CD4-positive, alpha-beta T cell treated with Interleukin-12 subunit alpha and Interleukin-12 subunit beta, for 1 hour (primary cell): ENCODE results near the gene SLC27A1.
A peak's percentile ranks its signal among the peaks of the same experiment; 100 is the strongest.
"Not testable (repeated sequence)": the region's sequence is repeated elsewhere in the genome, so short reads cannot be mapped to it uniquely, and the experiment has no call there.

Source experiments
- DNase-seq: peaks from one replicate; pipeline ENCODE4 v3.0.0-alpha.2; 2020

Gene SLC27A1

DNA sequence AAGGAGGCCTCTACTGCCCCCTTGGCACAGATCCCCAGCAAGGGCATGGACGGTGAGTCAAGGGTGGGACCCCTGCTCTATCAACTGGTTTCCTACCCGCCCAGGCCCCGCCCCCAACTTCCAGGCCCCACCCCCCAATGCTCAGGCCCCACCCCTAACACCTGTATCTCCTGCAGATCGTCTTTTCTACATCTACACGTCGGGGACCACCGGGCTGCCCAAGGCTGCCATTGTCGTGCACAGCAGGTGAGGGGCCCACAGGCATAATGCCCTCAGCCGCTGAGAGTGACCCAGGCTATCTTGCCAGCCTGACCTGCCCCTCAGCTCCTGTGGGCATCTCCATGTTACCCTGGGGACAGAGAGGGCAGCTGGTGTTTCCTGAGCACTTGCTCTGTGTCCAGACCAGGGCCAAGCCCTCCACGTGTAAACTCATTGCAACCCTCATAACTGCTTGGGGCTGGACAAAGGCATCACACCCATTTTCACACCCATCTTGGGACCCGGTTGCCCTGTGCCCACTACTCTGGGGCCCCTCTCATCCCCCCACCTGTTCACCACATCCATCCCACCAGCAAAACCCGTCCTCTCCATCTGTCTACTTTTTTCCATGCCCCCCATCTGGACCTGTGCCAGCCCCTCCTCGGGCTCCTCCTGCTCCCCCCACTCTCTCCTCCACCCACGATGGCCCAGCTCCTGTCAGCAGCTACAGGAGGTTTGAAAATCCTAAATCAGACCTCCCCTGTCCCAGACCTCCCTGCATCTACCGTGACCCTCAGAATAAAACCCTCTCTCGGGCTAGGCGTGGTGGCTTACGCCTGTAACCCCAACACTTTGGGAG, 17.2 kb downstream of the SLC27A1 start:
- no peak for DNase-seq

DNA sequence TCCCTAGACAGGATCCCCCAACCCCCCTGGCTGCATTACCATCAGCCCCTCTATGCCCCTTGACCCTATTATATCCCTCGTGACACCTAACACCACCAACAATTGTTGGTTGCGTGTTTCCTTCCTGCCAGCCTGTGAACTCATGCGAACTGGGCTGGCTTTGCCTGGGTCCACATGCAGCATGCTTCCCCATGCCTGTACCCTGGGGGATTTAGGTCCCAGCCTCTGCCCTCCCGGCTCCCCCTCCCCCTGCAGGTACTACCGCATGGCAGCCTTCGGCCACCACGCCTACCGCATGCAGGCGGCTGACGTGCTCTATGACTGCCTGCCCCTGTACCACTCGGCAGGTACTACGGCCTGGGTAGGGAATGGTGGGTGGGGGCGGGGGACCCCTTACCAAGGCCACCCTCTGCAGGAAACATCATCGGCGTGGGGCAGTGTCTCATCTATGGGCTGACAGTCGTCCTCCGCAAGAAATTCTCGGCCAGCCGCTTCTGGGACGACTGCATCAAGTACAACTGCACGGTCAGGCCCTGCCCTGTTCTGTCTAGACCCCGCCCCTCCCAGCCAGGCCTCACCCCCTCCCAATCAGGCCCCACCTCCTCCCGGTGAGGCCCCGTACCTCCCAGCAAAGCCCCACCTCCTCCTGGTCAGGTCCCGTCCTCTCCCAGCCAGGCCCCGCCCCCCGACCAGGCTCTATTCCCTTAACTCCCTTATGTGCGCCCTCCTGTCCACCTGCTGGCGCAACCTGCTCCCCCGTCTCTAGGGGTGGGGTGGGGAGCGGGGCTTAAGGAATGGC, 18.5 kb downstream of the SLC27A1 start:
- peak; percentile 84 for DNase-seq

DNA sequence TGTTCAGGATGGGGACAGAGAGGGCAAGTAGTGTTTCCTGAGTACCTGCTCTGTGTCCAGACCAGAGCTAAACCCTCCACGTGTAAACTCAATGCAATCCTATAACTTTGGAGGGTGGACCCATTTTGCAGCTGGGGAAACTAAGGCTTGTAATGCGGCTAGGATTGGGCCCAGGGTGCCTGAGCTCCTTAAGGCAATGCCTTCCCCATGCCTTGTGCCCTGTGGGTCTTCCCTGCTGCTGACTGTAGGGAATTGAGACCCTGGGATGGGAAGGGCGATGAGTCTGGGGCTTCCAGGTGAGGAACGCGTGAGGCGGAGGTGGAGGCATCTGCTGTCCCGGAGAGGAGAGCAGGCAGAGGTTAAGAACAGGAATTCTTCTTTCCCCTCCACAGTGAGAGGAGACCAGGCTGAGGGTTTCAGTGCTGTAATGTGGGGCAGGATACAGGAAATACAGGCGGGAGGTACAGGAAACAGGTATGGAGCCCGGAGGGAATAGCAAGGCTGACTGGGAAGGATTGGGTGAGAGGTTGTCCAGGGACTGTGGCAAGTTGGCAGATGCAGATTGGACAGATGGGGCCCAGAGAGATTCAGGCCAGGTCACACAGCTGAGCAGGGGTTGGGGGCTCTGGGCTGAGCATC, 19.2 kb downstream of the SLC27A1 start:
- no peak for DNase-seq

DNA sequence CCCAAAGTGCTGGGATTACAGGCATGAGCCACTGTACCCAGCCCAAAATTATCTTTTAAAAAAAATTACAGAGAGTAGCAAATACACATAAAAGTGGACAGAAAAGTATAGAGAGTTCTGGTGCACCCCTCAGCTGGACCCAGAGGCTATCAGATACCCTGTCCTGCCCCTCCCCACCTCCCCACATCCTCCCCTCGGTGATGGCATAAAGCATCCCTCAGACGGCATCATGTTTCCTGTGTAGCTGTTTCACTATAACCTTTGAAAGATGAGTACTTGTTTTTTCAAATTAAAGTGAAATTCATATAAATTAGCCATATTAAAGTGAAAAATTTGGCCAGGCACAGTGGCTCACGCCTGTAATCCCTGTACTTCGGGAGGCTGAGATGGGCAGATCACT, 20.1 kb downstream of the SLC27A1 start:
- peak; percentile 56 for DNase-seq

DNA sequence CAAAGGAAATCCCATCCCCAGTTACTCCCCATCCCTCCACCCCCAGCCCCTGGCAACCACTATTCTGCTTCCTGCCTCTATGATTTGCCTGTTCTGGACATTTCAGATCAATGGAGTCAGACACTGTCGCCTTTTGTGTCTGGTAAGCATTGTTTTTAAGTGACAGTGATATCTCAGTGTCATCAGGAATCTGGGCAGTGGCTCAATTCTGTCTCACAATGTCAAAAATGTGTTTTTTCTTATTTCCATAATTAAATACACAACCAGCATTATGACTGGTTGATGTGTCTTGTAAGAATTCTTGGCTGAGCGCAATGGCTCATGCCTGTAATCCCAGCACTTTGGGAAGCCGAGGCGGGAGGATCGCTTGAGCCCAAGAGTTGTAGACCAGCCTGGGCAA, 21.0 kb downstream of the SLC27A1 start:
- no peak for DNase-seq

DNA sequence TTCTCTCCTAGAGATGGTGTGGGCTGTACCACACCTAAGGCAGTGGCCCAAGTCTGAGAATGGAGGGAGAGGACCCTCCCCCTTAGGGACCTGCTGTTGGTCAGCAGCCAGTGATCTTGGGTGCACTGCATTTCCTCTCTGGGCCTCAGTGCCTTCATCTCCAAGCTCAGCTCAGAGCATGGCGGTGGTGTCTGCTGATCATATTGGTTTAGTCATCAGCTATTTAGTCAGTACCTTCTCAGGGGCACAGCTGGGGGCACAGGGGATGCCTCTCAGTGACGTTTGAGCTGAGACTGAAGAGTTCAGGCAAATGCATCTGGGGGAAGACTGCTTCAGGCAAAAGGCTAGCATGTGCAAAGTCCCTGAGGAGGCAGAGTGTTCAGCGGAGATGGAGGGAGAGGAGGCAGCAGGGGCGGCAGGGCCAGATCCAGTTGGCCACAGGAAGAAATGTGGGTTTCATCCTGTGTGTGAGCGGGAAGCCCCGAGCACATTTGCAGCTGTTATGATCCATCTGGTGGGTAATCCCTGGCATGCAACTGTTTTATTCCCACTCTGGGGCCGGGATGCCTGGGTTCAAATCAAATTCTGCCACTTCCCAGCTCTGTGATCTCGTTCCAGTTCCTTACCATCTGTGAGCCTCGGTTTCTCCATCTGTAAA, 25.4 kb downstream of the SLC27A1 start:
- DNase-seq, result no peak

DNA sequence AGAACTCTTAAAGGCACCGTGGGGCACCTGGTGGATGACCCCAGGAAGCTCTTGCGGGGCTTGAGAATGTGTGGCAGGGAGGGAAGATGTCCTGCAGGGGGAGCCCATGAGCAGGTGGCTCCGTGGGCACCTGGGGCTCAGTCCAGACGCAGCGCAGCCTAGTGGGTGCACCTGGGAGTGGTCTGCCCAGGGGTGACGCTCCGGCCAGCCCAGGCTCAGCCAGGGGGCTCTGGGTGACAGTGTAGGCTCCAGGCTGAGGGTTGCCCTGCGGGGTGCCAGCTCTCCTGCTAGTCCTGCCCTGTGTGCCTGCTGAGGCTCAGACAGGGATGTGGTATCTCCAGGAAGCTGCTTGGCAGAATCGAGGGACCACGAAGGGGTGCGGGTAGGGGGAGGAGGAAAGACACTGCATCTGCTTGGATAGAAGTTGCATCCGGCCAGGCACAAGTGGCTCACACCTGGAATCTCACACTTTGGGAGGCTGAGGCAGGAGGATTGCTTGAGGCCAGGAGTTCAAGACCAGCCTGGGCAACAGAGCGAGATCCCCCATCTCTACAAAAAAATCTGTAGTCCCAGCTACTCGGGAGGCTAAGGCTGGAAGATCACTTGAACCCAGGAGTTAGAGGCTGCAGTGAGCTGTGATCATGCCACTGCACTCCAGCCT, 26.1 kb downstream of the SLC27A1 start:
- peak; percentile 85 for DNase-seq

DNA sequence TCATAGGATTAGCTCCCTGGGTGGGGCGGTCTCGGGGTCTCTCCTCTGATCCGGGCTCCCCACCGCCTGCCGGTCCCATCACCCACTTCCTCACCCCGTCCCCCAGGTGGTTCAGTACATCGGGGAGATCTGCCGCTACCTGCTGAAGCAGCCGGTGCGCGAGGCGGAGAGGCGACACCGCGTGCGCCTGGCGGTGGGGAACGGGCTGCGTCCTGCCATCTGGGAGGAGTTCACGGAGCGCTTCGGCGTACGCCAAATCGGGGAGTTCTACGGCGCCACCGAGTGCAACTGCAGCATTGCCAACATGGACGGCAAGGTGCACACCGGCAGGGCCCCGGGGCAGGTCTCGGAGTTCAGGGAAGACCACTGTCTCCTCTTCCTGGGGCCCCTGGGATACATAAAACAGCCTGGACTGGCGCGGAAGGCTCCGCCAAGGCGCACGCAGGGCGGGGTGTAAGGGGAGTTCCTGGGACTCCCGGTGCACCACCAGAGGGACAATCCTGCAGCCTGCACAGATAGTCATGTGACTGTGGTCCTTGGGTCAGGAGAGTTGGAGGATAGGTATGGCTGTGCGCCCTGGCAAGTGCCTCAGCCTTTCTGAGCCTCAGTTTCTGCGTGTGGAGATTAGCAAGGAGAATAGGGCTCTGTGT, 26.9 kb downstream of the SLC27A1 start:
- DNase-seq, result no peak

DNA sequence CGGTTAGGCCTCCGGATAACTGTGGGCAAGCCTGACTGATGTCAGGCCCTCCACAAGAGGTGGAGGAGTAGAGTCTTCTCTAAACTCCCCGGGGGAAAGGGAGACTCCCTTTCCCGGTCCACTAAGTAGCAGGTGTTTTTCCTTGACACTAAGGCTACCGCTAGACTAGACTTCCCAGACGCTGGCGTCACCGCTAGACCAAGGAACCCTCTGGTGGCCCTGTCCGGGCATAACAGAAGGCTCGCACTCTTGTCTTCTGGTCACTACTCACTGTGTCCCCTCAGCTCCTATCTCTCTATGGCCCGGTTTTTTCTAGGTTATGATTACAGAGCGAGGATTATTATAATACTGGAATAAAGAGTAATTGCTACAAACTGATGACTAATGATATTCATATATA, 28.7 kb downstream of the SLC27A1 start:
- not testable (repeated sequence) for DNase-seq

DNA sequence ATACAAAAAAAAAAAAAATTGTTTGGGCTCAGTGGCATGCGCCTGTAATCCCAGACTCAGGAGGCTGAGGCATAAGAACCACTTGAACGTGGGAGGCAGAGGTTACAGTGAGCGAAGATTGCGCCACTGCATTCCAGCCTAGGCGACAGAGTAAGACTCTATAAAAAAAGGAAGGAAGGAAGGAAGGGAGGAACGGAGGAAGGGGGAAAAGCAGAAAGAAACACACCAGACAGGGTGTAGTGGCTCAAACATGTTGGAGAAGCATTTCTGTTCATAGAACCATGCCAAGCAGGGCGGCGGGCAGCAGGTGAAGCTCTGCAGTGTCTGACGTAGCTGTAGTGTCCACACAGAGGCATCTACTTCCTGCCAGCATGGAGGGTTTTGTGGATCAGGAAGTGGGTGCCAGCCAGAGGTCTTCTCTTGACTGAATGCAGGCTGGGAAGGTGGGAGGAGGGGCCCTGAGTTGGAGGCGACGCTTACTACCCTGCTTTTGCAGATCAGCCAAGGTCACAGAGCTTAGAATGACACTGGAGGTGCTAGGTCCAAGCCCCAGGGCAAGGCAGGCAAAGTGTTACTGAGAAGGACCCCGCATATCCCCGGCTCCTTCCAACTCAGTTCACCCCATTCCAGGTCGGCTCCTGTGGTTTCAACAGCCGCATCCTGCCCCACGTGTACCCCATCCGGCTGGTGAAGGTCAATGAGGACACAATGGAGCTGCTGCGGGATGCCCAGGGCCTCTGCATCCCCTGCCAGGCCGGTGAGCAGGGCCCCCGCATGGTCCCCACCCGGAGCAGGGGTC, 29.5 kb downstream of the SLC27A1 start:
- DNase-seq, result no peak

DNA sequence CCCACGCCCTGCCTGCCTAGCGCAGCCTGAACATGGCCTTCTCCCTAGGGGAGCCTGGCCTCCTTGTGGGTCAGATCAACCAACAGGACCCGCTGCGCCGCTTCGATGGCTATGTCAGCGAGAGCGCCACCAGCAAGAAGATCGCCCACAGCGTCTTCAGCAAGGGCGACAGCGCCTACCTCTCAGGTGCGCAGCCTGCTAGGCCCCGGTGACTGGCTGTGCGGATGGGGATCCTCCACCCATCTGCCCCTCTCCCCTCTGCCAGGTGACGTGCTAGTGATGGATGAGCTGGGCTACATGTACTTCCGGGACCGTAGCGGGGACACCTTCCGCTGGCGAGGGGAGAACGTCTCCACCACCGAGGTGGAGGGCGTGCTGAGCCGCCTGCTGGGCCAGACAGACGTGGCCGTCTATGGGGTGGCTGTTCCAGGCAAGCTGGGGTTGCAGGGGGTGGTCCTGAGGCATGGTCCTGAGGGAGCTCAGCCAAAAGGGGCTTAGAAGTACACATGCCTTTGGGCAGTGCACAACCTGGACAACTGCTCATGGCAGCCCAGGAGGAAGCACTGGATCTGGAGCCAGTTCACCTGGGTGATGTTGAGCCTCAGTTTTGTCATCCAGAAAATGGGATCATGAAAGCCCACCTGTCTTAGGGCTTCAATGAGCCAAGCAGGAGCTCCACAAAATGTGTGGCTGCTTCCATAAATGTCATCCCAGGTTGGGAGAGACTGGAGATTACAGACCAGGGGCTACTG, 30.3 kb downstream of the SLC27A1 start:
- DNase-seq, result no peak

DNA sequence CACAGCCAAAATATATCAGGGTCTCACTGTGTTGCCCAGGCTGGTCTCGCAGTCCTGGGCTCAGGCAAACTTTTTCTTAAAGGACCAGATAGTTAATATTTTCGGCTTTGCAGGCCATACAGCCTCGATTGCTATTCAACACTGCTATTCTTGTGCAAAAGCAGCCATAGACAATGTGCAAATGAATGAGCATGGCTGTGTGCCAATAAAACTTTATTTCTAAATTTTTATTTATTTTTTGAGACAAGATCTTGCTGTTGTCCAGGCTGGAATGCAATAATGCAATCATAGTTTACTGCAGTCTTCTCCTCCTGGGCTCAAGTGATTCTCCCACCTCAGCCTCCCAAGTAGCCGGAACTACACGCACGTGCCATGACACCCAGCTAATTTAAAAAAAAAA, 32.9 kb downstream of the SLC27A1 start:
- DNase-seq, result no peak

DNA sequence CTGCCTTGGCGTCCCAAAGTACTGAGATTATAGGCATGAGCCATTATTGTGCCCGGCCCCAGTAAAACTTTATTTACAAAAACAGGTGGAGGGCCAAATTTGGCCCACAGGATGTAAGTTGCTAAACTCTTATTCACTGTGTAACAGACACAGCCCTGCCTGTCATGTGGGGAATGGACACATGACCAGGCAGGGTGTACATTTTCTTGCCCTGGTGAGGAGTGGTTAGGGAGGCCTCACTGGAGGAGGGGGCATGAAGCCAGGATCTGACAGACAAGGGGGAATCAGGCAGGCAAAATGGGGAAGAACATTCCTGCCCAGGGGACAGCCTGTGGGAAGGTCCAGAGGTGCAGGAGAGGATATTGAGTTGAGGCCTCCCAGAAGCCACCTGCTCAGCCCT, 33.7 kb downstream of the SLC27A1 start:
- DNase-seq, result no peak

DNA sequence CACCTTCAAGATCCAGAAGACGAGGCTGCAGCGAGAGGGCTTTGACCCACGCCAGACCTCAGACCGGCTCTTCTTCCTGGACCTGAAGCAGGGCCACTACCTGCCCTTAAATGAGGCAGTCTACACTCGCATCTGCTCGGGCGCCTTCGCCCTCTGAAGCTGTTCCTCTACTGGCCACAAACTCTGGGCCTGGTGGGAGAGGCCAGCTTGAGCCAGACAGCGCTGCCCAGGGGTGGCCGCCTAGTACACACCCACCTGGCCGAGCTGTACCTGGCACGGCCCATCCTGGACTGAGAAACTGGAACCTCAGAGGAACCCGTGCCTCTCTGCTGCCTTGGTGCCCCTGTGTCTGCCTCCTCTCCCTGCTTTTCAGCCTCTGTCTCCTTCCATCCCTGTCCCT, 34.1 kb downstream of the SLC27A1 start:
- no peak for DNase-seq

DNA sequence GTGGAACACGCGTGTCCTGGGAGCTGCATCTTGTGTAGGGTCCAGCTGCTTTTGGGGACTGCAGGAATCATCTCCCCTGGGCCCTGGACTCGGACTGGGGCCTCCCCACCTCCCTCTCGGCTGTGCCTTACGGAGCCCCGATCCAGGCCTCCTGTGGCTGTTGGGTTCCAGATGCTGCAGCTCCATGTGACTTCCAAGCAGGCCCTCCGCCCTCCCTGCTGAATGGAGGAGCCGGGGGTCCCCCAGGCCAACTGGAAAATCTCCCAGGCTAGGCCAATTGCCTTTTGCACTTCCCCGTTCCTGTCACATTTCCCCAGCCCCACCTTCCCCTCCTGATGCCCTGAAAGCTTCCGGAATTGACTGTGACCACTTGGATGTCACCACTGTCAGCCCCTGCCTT, 34.9 kb downstream of the SLC27A1 start:
- no peak for DNase-seq

DNA sequence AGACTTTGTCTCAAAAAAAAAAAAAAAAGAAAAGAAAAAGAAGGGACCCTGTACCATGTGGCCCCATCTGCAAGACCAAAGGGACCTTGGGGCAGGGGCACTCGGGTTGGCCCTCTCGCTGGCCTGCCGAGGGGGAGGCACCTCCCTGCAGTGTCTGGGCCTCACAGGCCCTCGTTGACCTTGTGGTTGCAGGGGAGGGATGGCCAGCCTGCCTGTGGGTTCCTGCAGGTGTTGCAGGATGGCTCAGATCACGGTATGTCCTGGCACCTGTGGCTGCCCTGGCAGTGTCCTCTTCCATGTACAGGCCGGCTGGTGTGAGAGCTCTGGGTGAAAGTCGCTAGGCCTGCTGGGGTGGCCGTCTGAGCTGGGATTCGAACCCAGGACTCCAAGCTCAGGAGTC, 36.4 kb downstream of the SLC27A1 start:
- no peak for DNase-seq

DNA sequence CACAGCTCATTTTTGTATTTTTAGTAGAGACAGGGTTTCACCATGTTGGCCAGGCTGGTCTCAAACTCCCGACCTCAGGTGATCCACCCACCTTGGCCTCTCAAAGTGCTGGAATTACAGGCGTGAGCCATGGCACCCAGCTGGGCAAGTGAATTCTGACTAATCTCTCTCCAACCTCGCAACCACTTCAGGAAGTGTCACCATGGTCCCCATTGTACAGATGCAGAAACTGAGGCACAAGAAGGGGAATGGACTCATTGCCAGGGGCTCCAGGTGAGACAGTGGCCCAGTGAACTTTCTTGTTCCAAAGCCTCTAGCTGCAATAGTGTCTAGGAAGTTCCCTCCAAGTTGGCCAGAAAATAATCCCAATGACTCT, 38.2 kb downstream of the SLC27A1 start:
- not testable (repeated sequence) for DNase-seq

DNA sequence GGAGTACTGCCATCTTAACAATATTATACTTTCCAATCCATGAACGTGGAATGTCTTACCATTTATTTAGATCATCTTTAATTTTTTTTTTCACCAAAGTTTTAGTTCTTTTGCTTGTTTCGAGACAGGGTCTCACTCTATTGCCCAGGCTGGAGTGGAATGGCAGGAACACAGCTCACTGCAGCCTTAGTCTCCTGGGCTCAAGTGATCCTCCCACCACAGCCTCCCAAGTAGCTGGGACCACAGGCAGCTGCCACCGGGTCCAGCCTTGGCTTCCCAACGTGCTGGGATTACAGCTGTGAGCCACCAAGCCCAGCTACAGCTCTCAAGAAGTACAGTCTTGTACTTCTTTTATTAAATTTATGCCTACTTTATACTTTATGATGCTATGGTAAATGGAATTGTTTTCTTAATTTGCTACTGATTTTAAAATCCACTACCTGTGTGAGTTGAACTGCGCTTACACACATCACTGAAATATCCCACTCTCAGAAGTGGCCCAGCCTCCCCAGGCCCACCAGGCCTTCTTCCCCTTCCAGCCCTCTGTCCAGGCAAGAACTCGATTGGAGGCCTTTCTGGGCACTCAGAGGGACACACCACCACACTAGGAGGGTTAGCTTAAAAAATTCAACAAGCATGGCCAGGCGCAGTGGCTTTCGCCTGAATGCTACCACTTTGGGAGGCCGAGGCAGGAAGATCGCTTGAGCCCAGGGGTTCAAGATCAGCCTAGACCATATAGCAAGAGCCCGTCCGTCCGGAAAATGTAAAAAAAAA, 40.1 kb downstream of the SLC27A1 start:
- DNase-seq, result no peak

DNA sequence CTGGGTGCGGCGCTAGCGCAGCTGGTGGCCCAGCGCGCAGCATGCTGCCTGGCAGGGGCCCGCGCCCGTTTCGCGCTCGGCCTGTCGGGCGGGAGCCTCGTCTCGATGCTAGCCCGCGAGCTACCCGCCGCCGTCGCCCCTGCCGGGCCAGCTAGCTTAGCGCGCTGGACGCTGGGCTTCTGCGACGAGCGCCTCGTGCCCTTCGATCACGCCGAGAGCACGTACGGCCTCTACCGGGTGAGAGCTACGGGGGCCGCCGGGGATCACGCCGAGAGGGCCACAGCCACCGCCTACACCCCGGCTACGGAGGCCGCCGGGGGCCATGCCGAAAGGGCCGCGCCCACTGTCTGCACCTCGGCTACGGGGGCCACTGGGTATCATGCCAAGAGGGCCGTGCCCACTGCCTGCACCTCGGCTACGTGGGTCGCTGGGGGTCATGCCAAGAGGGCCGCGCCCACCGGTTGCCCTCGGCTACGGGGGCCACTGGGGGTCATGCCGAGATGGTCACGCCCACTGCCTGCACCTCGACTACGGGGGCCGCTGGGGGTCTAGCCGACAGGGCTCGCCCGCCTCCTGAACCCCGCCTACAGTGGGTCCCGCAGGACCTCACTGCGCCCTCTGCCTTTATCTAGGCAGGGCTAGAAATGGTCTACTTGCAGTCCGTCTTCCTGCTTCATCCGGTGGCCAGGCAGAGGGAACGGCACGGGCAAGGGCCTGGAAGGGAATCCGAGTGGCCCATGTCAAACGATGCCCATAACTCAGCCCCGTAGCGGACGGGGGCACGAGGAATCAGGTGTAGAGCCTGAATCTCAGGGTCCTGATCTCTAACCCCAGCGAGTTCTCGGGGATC, 41.6 kb downstream of the SLC27A1 start:
- DNase-seq, result peak; percentile 89
